GM19463 (cell line): Measurements from ENCODE around the gene MGAT4C.
"Not testable (repeated sequence)": the region's sequence is repeated elsewhere in the genome, so short reads cannot be mapped to it uniquely, and the experiment has no call there.

Experiments used
- ATAC-seq: cut with Tn5 transposase; IDR thresholded peaks from one replicate; pipeline ENCODE4 v1.9.1; 2021; ENCODE audit warnings: mild to moderate bottlenecking, moderate library complexity; ENCODE audit not compliant: unreplicated experiment

MGAT4C gene

DNA sequence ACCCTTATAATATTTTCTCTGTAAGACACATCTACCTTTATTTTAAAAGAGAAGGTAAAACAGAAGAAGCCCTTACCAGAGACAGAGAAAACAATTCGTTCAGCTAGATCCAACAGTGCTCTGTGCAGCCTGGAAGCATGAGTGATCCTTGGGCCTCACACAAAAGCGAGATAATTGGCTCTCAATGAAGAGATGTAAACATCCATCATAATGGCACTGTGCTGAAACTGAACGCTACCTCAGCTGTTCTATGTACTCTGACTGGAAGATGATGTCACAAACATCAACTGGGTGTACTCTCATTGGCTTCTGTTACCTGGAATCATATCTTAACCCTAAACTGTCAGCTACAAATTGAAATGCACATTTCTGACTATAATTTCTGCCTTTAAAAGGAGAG is at the start of gene MGAT4C:
Gene MGAT4C, minus strand, starts transcription at position 229 of the 400 bp plus-strand sequence.
- no peak for ATAC-seq

GRCh38 chr12:86296396-86296795 is 40.2 kb upstream of the MGAT4C start:
- ATAC-seq = not testable (repeated sequence)

DNA sequence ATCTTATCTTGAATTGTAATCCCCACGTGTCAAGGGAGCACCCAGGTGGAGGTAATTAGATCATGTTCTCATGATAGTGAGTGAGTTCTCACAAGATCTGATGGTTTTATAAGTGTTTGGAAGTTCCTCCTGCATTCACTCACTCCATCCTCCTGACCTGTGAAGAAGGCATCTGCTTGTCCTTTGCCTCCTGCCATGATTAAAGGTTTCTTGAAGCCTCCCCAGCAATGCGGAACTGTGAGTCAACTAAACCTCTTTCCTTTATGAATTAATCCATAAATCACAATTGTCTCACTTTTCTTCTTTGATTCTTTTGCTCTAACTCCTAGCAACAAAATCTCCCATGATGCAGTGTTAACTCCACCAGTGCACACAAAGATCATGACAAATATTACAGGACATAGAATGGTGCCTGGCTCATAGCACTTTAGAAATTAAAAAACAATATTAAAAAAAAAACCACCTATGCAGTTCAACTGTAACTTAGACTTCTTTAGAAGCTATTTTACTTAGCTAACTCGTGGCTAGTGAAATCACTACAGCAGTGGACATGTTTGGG is 37.6 kb upstream of the MGAT4C start:
- ATAC-seq = no peak

- ATAC-seq = no peak
Observed at GRCh38 chr12:86292480-86292879, 36.3 kb upstream of the MGAT4C start.

DNA sequence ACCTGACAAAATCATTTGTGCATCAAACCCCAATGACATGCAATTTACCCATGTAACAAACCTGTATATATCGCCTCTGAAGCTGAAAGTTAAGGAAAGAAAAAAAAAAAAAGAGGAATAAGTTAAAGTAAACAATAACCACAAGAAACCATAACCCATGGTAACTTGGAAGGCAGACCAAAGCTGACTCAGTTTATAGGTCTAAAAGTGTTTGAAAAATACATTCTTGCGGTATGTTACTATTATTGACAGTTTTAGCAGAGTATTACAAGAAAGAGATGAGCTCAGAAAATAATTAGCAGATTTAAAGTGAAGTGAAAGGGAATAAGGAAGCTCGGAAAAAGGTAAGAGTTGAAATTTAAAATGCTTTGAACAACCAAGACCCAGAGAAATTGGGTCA is 34.4 kb upstream of the MGAT4C start:
- ATAC-seq = no peak

DNA sequence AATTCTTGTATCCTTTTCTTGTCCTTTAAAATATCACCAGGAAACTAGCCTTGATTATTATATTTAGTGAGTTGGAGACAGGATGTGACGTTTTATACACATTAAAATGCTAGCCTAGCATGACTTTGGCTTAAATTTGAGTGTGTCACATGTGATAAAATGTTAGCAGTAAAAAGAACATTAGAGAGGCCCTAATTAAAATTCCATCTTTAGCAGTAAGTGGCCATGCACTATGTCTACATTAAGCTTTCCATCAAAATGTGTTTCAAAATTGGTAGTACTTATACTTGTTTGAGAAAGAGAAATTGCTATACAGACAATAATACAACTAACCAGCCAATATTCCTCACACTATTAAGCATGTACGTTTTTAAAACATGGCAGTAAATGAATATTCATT is 29.9 kb upstream of the MGAT4C start:
- ATAC-seq = no peak

- ATAC-seq = no peak
Observed at GRCh38 chr12:86283620-86284019, 27.4 kb upstream of the MGAT4C start.

- ATAC-seq = no peak
Observed at GRCh38 chr12:86275356-86275755, 19.2 kb upstream of the MGAT4C start.

DNA sequence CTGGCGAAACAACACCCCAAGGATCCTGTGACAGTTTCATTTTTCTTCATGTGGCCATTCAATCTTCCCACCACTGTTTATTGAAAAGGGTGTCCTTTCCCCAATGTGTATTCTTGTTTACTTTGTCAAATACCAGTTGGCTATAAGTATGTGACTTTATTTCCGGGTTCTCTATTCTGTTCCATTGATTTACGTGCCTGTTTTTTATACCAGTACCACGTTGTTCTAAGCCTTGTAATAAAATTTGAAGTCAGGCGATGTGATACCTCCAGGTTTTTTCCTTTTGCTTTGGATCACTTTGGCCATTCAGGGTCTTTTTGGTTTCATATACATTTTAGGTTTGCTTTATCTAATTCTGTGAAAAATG is 9.1 kb upstream of the MGAT4C start:
- no peak for ATAC-seq

DNA sequence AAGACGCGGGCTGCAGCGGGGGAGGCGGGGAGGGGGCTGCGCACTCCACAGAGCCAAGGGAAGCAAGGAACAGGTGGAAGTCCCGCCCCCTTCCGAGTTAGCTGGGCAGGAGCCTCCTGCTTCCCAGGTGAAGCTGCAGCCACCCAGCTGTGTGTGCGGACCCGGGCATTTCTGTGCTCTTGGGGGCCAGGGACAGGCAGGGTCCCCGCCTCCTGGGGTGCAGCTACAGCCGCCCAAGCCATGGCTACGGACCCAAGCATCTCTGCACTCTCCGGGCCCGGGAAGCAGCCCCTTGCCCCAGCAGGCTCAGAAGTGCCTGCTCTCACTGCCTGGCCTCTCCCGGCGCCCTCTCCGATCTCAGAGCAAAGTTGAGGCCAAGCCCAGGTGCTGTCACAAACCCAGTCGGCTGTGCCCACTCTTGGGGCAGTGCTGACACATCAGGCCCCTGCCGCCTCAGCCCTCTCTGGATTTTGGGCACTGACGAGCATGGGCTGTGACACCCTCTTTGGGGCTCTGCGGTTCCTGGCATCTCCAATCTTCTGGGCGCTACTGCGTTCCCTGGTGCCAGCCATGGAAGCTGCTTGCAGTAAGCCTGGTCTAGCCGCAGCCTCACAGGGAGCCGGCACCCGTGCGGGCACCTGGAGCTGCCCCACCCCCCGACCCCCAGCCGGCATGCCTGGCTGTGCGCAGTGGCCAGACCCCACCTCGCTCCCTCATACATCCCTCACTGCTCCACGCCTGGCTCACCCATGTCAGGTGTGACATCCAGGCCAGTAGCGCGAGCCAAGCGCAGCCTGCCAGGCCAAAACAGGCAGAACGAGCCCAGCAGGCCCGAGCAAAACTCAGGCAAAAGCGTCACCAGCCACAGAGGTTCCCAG is 8.5 kb upstream of the MGAT4C start:
- no peak for ATAC-seq

DNA sequence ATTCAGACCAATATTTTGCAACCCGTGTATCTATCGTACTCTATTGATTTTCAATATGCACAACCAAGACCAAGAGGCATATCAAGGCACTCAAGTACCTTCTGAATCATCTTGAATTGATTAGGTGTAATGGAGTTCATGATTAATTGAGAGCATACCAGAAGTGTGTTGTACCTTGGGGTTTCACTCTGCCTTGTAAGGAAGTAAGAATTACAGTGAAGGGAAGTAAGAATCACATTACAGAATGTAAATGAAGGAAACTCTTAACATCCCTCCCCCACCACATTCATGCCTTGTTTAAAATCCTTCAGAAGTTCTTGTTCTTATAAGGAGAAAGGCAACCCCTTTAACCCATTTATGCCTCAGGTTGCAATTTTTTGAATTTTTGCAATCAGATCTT is 5.4 kb upstream of the MGAT4C start:
- ATAC-seq = no peak

DNA sequence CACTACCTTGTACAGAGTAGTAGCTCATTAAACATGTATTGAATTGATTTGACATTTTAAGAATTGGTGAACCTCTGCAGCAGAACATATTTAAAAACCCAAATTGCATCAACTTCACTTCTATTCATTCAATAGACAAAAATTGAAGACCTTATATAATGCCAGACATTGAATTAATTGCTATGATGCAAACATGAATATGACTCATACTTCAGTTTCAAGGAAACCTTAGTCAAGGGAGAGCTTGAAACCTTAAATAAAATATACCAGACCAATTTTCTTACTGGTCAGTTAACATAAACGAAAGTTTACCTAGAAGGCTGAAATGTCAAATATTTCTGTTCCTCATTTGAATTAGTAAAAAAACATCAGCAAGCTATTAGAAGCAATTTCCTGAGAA is 5.0 kb upstream of the MGAT4C start:
- ATAC-seq = no peak

GRCh38 chr12:86260183-86260582 is 4.0 kb upstream of the MGAT4C start:
- ATAC-seq = no peak

- ATAC-seq = no peak
Observed at GRCh38 chr12:86257134-86257533, 943 bp upstream of the MGAT4C start.

- no peak for ATAC-seq
Observed at GRCh38 chr12:86254399-86255107, 1.6 kb downstream of the MGAT4C start.

DNA sequence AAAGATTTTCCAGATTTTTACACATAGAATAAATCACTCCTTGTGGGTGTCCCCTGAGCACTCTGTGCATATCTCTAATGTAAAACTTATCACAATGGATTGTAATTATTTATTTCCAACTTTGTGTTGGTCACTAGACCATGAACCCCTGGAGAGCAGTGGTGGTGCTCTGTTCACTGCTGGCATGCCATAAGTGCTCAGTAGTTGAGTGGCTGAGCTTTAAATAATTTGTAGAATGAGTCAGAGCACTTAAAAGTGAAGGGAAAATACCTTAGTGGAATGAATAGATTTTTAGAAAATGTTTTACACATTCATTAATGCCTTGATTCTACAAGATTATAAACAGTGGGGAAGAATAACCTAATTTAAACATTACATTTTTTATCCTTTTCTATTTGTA is 6.3 kb downstream of the MGAT4C start:
- ATAC-seq = peak; percentile 72

GRCh38 chr12:86249276-86249675 is 6.9 kb downstream of the MGAT4C start:
- no peak for ATAC-seq

- ATAC-seq = no peak
Observed at GRCh38 chr12:86247871-86248270, 8.3 kb downstream of the MGAT4C start.

- ATAC-seq = no peak
Observed at GRCh38 chr12:86241600-86241999, 14.6 kb downstream of the MGAT4C start.

DNA sequence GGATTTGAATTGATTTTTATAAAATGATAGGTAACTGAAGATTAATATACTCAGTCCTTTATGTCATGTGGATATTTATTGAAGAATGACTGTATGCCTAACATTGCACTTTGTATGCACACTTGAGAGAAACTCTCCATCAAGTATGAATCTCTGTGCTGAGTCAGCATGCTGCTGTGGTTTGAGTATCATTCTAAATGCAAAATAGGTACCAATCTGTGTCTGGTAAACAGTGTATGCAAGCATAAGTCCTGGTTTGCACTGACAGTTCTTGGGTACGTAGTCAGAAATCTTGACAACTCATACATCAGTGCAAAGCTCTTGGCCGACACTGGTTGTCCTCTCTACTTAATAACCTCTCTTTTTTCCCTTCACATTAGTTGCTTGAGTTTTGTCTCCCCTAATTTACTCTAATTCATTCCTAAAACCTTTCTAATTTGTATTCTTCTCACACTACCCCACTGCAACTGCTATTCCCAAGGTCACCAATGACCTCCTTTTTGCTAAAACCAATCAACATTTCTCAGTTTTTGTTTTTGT is 21.8 kb downstream of the MGAT4C start:
- no peak for ATAC-seq

GRCh38 chr12:86233126-86233525 is 23.1 kb downstream of the MGAT4C start:
- ATAC-seq = no peak
